ENCODE data around the gene ZNF503. TPM values are rescaled to one million over a fixed set of nuclear protein-coding genes. Genes with fewer than 3 reads are reported as not detected.

Gene ZNF503, protein sequence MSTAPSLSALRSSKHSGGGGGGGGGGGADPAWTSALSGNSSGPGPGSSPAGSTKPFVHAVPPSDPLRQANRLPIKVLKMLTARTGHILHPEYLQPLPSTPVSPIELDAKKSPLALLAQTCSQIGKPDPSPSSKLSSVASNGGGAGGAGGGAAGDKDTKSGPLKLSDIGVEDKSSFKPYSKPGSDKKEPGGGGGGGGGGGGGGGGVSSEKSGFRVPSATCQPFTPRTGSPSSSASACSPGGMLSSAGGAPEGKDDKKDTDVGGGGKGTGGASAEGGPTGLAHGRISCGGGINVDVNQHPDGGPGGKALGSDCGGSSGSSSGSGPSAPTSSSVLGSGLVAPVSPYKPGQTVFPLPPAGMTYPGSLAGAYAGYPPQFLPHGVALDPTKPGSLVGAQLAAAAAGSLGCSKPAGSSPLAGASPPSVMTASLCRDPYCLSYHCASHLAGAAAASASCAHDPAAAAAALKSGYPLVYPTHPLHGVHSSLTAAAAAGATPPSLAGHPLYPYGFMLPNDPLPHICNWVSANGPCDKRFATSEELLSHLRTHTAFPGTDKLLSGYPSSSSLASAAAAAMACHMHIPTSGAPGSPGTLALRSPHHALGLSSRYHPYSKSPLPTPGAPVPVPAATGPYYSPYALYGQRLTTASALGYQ
- 36.2 TPM for total RNA-seq
- long read RNA-seq, transcript ZNF503-201 (2 exons, 3,347 nt): major isoform, 15 of 47 reads
- long read RNA-seq, partial matches to known transcripts: 32 of 47 reads
- long read RNA-seq, other reads (novel, unspliced or antisense): 0 of 47 reads

- DNase-seq (peak; percentile 98), ATAC-seq (peak; percentile 74)
- peaks cover 8% of the 10 kb centered on the region for H3K36me3 ChIP-seq
- intact Hi-C loops (cut with DNase I): no loop called here
- H3K4me1 ChIP-seq: peaks cover 17% of the 10 kb centered on the region
- no peak for TF ChIP-seq CTCF (IDR thresholded peaks at IDR 0.05)
- H3K27me3 ChIP-seq: peaks cover 7% of the 10 kb centered on the region
- peak within 1 kb of the TSS; percentile 81 for H3K4me3 ChIP-seq
- H3K9me3 ChIP-seq: no peaks in the 10 kb centered on the region
- H3K27ac ChIP-seq: peak within 1 kb of the TSS; percentile 96
Observed at GRCh38 chr10:75401569-75402485, at the start of gene ZNF503. TSS of gene ZNF503 (minus strand) at chr10:75401764. CDS start at chr10:75401419, 345 bp downstream.

DNA sequence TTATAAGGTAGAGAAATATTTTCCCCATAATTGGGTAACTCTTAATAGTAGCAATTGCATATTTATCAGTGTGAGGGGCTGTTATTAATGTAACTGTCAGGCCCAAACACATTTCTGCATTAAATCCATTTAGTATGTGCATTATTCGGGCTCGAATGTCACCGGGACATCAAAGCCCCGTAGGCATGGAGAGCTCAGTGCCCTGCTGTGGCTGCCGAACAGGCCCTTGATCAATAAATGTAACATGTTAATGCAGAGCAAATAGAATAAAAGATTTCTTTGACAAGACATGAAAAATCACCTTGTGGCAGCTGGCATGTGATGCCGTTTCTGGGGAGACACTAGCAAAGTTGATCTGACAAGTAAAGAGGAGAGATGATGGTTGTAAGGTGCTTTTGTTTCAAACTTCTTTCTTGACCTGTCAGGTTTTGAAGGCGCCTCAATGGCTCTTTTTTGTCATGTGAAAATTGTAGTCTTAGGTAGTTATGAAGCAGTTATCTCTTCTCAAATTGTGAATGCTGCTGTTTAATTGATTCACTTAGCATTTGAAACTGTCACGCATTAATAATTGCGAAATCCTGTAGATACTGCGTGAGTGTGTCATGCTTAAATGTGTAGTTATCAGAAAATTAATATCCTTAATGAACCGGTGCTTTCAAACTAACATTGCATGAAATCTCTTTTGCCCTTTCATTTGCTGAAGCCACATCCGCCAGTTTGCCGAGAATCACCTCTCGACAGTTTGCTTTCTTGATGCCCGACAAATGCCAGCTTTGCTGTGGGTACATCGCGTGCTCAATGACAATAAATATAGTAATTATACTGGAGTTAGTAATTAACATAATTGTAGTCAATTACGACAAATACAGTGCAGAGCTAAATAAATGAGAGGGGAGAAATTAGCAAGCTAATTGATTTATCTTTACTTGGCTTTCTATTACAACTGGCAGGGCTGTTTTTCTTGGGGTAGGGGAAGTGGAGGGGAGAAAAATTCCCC is 49.4 kb upstream of the ZNF503 start:
- DNase-seq (no peak), ATAC-seq (no peak)
- H3K36me3 ChIP-seq: no peaks in the 10 kb centered on the region
- no peaks in the 10 kb centered on the region for H3K27me3 ChIP-seq
- TF ChIP-seq CTCF (IDR thresholded peaks at IDR 0.05): no peak
- H3K4me3 ChIP-seq: no peak overlapping the region
- no peaks in the 10 kb centered on the region for H3K4me1 ChIP-seq
- intact Hi-C loops (cut with DNase I): no loop called here
- no peaks in the 10 kb centered on the region for H3K9me3 ChIP-seq
- no peak overlapping the region for H3K27ac ChIP-seq

DNA sequence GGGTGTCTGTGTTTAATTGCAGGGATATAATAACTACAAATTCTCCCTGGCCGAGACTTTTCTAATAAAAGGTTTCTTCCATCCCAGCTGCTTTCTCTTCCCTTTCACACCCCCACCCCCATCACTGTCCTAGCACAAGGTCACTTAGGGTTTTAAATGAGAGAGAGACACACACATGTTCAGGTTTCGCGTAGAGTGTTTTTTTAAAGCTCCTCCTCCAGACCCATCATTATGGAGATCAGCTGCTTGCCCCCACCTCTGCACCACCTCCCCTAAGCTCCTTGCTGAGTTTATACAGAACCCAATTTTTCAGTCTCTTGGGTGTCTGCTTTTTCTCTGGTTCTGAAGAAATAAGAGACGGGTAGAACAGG is 48.5 kb upstream of the ZNF503 start:
- Histone ChIP-seq H3K27ac (no peak overlapping the region), H3K9me3 (no peaks in the 10 kb centered on the region), H3K36me3 (no peaks in the 10 kb centered on the region), H3K4me1 (no peaks in the 10 kb centered on the region), H3K27me3 (no peaks in the 10 kb centered on the region), H3K4me3 (no peak overlapping the region)
- DNase-seq: no peak
- TF ChIP-seq CTCF (IDR thresholded peaks at IDR 0.05): no peak
- ATAC-seq: no peak
- intact Hi-C loops (cut with DNase I): no loop called here

DNA sequence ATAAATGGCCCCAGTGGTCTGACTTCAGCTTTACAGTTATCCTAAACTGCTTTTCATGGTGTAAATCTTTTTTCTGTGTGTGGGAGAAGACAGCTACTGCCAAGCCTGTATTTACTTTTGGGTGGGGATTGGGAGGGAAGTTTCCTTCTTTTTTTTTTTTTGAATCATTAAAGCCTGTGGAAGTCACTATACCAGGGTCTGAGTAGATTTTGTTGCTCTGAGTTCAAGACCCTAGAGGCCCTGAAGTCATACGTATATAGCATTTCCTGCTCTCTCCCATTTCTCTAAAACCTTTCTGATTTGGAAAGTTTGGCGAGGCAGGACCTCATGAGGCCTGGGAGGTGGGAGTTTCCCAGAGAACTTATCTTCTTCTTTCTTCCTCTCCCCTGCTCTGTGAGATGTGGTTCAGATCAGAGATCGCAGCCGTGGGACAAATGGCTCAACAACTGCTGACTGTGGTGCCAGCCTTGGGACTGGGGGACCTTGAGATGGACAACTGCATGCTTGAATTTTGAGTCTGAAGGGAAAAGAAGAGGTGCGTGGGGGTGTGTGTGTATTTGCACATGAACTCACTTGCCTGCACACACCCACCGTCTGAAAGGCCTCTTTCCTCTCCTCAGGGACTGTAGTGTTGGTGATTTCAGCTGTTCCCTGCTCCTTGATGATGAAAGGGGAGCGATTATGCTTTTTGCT is 48.0 kb upstream of the ZNF503 start:
- Histone ChIP-seq H3K4me1 (no peaks in the 10 kb centered on the region), H3K4me3 (no peak overlapping the region), H3K9me3 (peaks cover 4% of the 10 kb centered on the region), H3K36me3 (no peaks in the 10 kb centered on the region), H3K27me3 (no peaks in the 10 kb centered on the region), H3K27ac (no peak overlapping the region)
- intact Hi-C loops (cut with DNase I): no loop called here
- DNase-seq (no peak), ATAC-seq (no peak)
- no peak for TF ChIP-seq CTCF (IDR thresholded peaks at IDR 0.05)
